HepG2 (cell line): Measurements from ENCODE around the gene CSNK2A1. TPM values are rescaled to one million over a fixed set of nuclear protein-coding genes. Genes with fewer than 3 reads are reported as not detected.

Experiments
- CEBPB ChIP-seq: IDR thresholded peaks from 2 replicates; pipeline ENCODE4 v1.6.1; 2011; ENCODE audit warnings: low read depth, low read length, improper control_type of control experiment, borderline replicate concordance
- DNMT1 ChIP-seq: sonication (generic); formaldehyde crosslinking; IDR thresholded peaks from 2 replicates; pipeline ENCODE4 v1.5.1; 2020; ENCODE audit warnings: mild to moderate bottlenecking, missing genetic modification reagents
- NFRKB ChIP-seq: fragments of 450-650 bp; IDR thresholded peaks from 2 replicates; pipeline ENCODE4 v1.6.1; 2017
- NR2C2 ChIP-seq: sonication (generic); formaldehyde crosslinking; IDR thresholded peaks from 2 replicates; pipeline ENCODE4 v1.4.0; 2020; ENCODE audit warnings: missing genetic modification reagents, mild to moderate bottlenecking, moderate library complexity, borderline replicate concordance
- SP1 ChIP-seq, 2 experiments: fragments of 450-650 bp in 1 of 2; sonication (generic) in 1 of 2; formaldehyde crosslinking in 1 of 2; IDR thresholded peaks; 2 replicates each; pipeline versions ENCODE4 v1.4.0 to v1.6.1; 2016 to 2020; ENCODE audit warnings: missing genetic modification reagents in 1 of 2
- SPEN ChIP-seq: sonication (generic); formaldehyde crosslinking; IDR thresholded peaks from 2 replicates; pipeline ENCODE4 v1.5.1; 2020; ENCODE audit warnings: low read depth, mild to moderate bottlenecking, missing genetic modification reagents
- SRSF1 ChIP-seq: fragments of 200-400 bp; formaldehyde crosslinking; optimal IDR thresholded peaks from 2 replicates; pipeline ENCODE3; 2017; ENCODE audit warnings: mild to moderate bottlenecking, low read depth, low read length, moderate library complexity
- TAF15 ChIP-seq: fragments of 200-400 bp; formaldehyde crosslinking; IDR thresholded peaks from one replicate; pipeline ENCODE4 v1.6.1; 2018; ENCODE audit warnings: mild to moderate bottlenecking, low read depth, low read length; ENCODE audit not compliant: poor library complexity, severe bottlenecking
- THYN1 ChIP-seq: sonication (generic); formaldehyde crosslinking; IDR thresholded peaks from 2 replicates; pipeline ENCODE4 v1.8.1; 2023; ENCODE audit warnings: low read depth, mild to moderate bottlenecking, moderate library complexity, missing genetic modification reagents, borderline replicate concordance
- ZMAT3 ChIP-seq: sonication (generic); formaldehyde crosslinking; conservative IDR thresholded peaks from 2 replicates; pipeline ENCODE4 v1.7.0; 2021; ENCODE audit warnings: missing genetic modification reagents
- ZNF317 ChIP-seq: sonication (generic); formaldehyde crosslinking; IDR thresholded peaks from 2 replicates; pipeline ENCODE4 v1.5.0; 2020; ENCODE audit warnings: mild to moderate bottlenecking, missing genetic modification reagents
- ZNF674 ChIP-seq: sonication (generic); formaldehyde crosslinking; IDR thresholded peaks from 2 replicates; pipeline ENCODE4 v1.5.0; 2020; ENCODE audit warnings: low read depth, mild to moderate bottlenecking, missing genetic modification reagents
- ZNF850 ChIP-seq: sonication (generic); formaldehyde crosslinking; conservative IDR thresholded peaks from 2 replicates; pipeline ENCODE4 v1.9.0; 2021; ENCODE audit warnings: mild to moderate bottlenecking, missing genetic modification reagents
- polyA plus RNA-seq, 8 experiments: library from polyadenylated mRNA; depleted of rRNA in 3 of 8; stranded (reverse) in 7 of 8; unstranded in 1 of 8; fragments of >200 nt; fragmentation: Illumina TruSeq in 4 of 8; extraction: Trizol in 4 of 8; gene quantifications; 2 replicates each; pipeline versions ENCODE4 v1.2.1 to v1.2.3, GENCODE V29; 2011 to 2016; ENCODE audit warnings: low read depth in 4 of 8, missing spikeins in 1 of 8, mixed read lengths in 1 of 8; ENCODE audit not compliant: insufficient read depth in 1 of 8
- total RNA-seq, 5 experiments: library from RNA; depleted of rRNA; stranded (reverse); fragments of >200 nt; fragmentation: Illumina TruSeq; extraction: Trizol; gene quantifications; 2 replicates each; pipeline ENCODE4 v1.2.3, GENCODE V29; 2016; ENCODE audit warnings: low read depth in 1 of 5
- TF ChIP-seq, protein P1 (sequence below), 2 experiments: IDR thresholded peaks; 2 replicates each; pipeline ENCODE4 v1.6.1; 2011 to 2012; ENCODE audit warnings: low read length in 2 of 2, borderline replicate concordance in 1 of 2, low read depth in 1 of 2, mild to moderate bottlenecking in 1 of 2, moderate library complexity in 1 of 2
- TF ChIP-seq, protein P2 (sequence below): sonication (generic); formaldehyde crosslinking; IDR thresholded peaks from 2 replicates; pipeline ENCODE4 v1.5.1; 2020; ENCODE audit warnings: mild to moderate bottlenecking, missing genetic modification reagents
- TF ChIP-seq, protein P3 (sequence below): sonication (generic); formaldehyde crosslinking; IDR thresholded peaks from 2 replicates; pipeline ENCODE4 v1.9.0; 2021; ENCODE audit warnings: missing genetic modification reagents, mild to moderate bottlenecking, borderline replicate concordance
- TF ChIP-seq, protein P4 (sequence below): sonication (generic); formaldehyde crosslinking; IDR thresholded peaks from 2 replicates; pipeline ENCODE4 v1.5.1; 2020; ENCODE audit warnings: mild to moderate bottlenecking, moderate library complexity, missing genetic modification reagents

The CSNK2A1 gene
- total and polyA plus RNA-seq, 2 of the 13 experiments (the other 11 are each of a cell fraction or from before 2014, with no cell fraction given), result 153 to 231 TPM

DNA sequence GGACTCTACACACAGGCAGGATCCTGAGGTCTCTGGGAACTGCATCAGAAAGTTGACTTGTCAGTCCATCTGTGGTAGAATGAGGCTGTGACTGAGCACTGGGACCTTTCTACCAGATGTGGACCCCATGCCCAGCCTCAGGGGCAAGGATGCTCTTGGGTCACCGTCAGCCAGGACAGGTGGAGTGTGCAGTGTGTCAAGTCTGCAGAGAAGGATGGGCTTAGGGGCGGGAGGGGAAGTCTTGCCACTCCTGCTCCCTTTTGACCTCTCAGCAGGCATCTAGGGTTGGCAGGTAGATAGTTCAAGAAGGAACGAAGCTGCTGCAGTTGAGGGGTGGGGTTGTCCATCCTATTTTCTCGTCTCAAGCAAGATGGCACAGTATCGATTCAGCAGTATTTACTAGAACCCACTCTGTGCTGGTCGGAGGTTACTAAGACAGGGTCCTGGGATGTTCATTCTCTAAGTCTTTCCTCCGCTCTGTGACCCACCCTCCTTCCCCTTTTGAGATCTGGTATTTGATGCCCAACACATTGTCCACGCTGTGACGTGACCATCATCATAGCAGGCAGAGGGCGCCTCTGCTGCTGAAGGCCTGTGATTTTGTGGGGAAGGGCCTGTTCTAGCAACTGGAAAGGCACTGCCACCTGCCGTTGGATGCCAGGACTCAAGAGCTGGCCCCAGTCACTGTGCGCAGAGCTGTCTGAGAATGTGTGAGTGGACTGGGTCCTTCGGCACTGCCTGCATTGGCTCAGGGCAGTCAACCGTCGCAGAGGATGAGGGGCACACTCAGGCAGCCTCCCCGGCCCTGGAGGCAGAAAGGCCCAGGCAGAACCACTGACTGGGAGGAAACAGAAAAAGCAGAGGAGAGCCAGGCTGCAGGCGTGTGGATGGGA is 112.3 kb downstream of the CSNK2A1 start (continued):
- TF ChIP-seq, protein P1, sequence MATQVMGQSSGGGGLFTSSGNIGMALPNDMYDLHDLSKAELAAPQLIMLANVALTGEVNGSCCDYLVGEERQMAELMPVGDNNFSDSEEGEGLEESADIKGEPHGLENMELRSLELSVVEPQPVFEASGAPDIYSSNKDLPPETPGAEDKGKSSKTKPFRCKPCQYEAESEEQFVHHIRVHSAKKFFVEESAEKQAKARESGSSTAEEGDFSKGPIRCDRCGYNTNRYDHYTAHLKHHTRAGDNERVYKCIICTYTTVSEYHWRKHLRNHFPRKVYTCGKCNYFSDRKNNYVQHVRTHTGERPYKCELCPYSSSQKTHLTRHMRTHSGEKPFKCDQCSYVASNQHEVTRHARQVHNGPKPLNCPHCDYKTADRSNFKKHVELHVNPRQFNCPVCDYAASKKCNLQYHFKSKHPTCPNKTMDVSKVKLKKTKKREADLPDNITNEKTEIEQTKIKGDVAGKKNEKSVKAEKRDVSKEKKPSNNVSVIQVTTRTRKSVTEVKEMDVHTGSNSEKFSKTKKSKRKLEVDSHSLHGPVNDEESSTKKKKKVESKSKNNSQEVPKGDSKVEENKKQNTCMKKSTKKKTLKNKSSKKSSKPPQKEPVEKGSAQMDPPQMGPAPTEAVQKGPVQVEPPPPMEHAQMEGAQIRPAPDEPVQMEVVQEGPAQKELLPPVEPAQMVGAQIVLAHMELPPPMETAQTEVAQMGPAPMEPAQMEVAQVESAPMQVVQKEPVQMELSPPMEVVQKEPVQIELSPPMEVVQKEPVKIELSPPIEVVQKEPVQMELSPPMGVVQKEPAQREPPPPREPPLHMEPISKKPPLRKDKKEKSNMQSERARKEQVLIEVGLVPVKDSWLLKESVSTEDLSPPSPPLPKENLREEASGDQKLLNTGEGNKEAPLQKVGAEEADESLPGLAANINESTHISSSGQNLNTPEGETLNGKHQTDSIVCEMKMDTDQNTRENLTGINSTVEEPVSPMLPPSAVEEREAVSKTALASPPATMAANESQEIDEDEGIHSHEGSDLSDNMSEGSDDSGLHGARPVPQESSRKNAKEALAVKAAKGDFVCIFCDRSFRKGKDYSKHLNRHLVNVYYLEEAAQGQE (IDR thresholded peaks at IDR 0.05; ENCODE audit: borderline replicate concordance in 1 of 2, low read depth in 1 of 2, low read length in 2 of 2), result no peak
- TF ChIP-seq ZMAT3, result 0 out of 2 replicates have a peak, but pooled peaks have one; percentile 64
- TF ChIP-seq NFRKB, result no peak
- TF ChIP-seq SP1 (IDR thresholded peaks at IDR 0.05), result no peak
- peak; percentile 82 for TF ChIP-seq SP1 (CRISPR knock-in tag; IDR thresholded peaks at IDR 0.05)
- no peak for TF ChIP-seq ZNF317 (CRISPR knock-in tag)
- TF ChIP-seq ZNF850 (CRISPR knock-in tag), result no peak
- TF ChIP-seq ZNF674 (CRISPR knock-in tag), result no peak
- TF ChIP-seq, protein P2, sequence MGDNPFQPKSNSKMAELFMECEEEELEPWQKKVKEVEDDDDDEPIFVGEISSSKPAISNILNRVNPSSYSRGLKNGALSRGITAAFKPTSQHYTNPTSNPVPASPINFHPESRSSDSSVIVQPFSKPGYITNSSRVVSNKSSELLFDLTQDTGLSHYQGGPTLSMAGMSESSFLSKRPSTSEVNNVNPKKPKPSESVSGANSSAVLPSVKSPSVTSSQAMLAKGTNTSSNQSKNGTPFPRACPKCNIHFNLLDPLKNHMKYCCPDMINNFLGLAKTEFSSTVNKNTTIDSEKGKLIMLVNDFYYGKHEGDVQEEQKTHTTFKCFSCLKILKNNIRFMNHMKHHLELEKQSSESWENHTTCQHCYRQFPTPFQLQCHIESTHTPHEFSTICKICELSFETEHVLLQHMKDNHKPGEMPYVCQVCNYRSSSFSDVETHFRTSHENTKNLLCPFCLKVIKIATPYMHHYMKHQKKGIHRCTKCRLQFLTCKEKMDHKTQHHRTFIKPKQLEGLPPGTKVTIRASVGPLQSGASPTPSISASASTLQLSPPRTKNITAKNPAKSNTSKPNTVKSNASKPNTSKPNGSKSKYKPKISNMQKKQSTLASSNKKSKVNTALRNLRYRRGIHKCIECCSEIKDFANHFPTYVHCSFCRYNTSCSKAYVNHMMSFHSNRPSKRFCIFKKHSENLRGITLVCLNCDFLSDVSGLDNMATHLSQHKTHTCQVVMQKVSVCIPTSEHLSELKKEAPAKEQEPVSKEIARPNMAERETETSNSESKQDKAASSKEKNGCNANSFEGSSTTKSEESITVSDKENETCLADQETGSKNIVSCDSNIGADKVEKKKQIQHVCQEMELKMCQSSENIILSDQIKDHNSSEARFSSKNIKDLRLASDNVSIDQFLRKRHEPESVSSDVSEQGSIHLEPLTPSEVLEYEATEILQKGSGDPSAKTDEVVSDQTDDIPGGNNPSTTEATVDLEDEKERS (CRISPR knock-in tag), result no peak
- TF ChIP-seq SRSF1, result peak; percentile 46
- 0 out of 2 replicates have a peak, but pooled peaks have one; percentile 22 for TF ChIP-seq NR2C2 (CRISPR knock-in tag)
- TF ChIP-seq, protein P3, sequence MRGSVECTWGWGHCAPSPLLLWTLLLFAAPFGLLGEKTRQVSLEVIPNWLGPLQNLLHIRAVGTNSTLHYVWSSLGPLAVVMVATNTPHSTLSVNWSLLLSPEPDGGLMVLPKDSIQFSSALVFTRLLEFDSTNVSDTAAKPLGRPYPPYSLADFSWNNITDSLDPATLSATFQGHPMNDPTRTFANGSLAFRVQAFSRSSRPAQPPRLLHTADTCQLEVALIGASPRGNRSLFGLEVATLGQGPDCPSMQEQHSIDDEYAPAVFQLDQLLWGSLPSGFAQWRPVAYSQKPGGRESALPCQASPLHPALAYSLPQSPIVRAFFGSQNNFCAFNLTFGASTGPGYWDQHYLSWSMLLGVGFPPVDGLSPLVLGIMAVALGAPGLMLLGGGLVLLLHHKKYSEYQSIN (CRISPR knock-in tag), result no peak
- TF ChIP-seq CEBPB, result no peak
- peak; percentile 89 for TF ChIP-seq SPEN (CRISPR knock-in tag)
- peak; percentile 74 for TF ChIP-seq TAF15
- TF ChIP-seq THYN1 (CRISPR knock-in tag), result no peak
- TF ChIP-seq DNMT1 (CRISPR knock-in tag), result peak; percentile 91; the same call in 1 of the 2 replicates
- TF ChIP-seq, protein P4, sequence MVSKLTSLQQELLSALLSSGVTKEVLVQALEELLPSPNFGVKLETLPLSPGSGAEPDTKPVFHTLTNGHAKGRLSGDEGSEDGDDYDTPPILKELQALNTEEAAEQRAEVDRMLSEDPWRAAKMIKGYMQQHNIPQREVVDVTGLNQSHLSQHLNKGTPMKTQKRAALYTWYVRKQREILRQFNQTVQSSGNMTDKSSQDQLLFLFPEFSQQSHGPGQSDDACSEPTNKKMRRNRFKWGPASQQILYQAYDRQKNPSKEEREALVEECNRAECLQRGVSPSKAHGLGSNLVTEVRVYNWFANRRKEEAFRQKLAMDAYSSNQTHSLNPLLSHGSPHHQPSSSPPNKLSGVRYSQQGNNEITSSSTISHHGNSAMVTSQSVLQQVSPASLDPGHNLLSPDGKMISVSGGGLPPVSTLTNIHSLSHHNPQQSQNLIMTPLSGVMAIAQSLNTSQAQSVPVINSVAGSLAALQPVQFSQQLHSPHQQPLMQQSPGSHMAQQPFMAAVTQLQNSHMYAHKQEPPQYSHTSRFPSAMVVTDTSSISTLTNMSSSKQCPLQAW (CRISPR knock-in tag), result peak; percentile 94
